HG02870 (cell line): ENCODE results near the gene AMDHD1.

Source experiments
- ATAC-seq: cut with Tn5 transposase; IDR thresholded peaks from one replicate; pipeline ENCODE4 v1.9.1; 2021; ENCODE audit warnings: mild to moderate bottlenecking, moderate library complexity; ENCODE audit not compliant: unreplicated experiment

The AMDHD1 gene

GRCh38 chr12:95993907-95994306 is 50.8 kb downstream of the AMDHD1 start:
- no peak for ATAC-seq

- no peak for ATAC-seq
Measured at GRCh38 chr12:95994476-95994875, 51.3 kb downstream of the AMDHD1 start.

- ATAC-seq: no peak
Measured at GRCh38 chr12:95995238-95996031, 52.3 kb downstream of the AMDHD1 start.

- no peak for ATAC-seq
Measured at GRCh38 chr12:95996034-95996658, 53.0 kb downstream of the AMDHD1 start, which contains the start of gene HAL. TSS of gene HAL (minus strand) at chr12:95996344. CDS start at chr12:95995910, 434 bp downstream.

- no peak for ATAC-seq
Measured at GRCh38 chr12:95997276-95997675, 54.1 kb downstream of the AMDHD1 start.

GRCh38 chr12:95997911-95998510 is 54.9 kb downstream of the AMDHD1 start:
- no peak for ATAC-seq

GRCh38 chr12:95998611-95999286 is 55.6 kb downstream of the AMDHD1 start:
- ATAC-seq: peak; percentile 94

GRCh38 chr12:95999484-95999883 is 56.4 kb downstream of the AMDHD1 start:
- ATAC-seq: no peak

- ATAC-seq: no peak
Measured at GRCh38 chr12:96000858-96001257, 57.7 kb downstream of the AMDHD1 start.

- no peak for ATAC-seq
Measured at GRCh38 chr12:96006727-96007126, 63.6 kb downstream of the AMDHD1 start.

GRCh38 chr12:96007729-96008128 is 64.6 kb downstream of the AMDHD1 start:
- ATAC-seq: no peak

- no peak for ATAC-seq
Measured at GRCh38 chr12:96014943-96015599, 71.9 kb downstream of the AMDHD1 start.

GRCh38 chr12:96015672-96016071 is 72.5 kb downstream of the AMDHD1 start:
- no peak for ATAC-seq
